Activated CD4-positive, alpha-beta T cell treated with anti-CD3 and anti-CD28 coated beads, Interleukin-2, amount 10 ng/mL, durations not matched to agents 24 days and 14 days (primary cell): ENCODE data around the gene ZSWIM3. TPM values are rescaled to one million over a fixed set of nuclear protein-coding genes. Genes with fewer than 3 reads are reported as not detected.

Source experiments
- DNase-seq: peaks from one replicate; pipeline ENCODE4 v3.0.0; 2022
- H3K27ac Mint-ChIP-seq: one replicate; pipeline ENCODE4 v1.8.0; 2022; ENCODE audit warnings: mild to moderate bottlenecking, mixed read lengths
- H3K27me3 Mint-ChIP-seq: one replicate; pipeline ENCODE4 v1.8.0; 2022; ENCODE audit warnings: mixed read lengths
- H3K36me3 Mint-ChIP-seq: one replicate; pipeline ENCODE4 v1.8.0; 2022; ENCODE audit warnings: low read depth, mild to moderate bottlenecking, mixed read lengths
- H3K4me1 Mint-ChIP-seq: one replicate; pipeline ENCODE4 v1.8.0; 2021; ENCODE audit warnings: mixed read lengths
- H3K4me3 Mint-ChIP-seq: one replicate; pipeline ENCODE4 v1.8.0; 2022; ENCODE audit warnings: mild to moderate bottlenecking, moderate library complexity, mixed read lengths
- H3K9me3 Mint-ChIP-seq: one replicate; pipeline ENCODE4 v1.8.0; 2021; ENCODE audit warnings: mixed read lengths
- intact Hi-C: fragments of 100-400 bp; cut with micrococcal nuclease; formaldehyde crosslinking; loops from one replicate; pipeline ENCODE4 v1.15.1; 2023
- total RNA-seq: library from RNA; stranded (reverse); gene quantifications from 2 replicates; pipeline ENCODE4 v1.2.3, GENCODE V29; 2022

ZSWIM3 gene
- total RNA-seq, 1 donor from 2014 or later: 5.5 TPM

GRCh38 chr20:45921337-45922189, 64.1 kb downstream of the ZSWIM3 start:
- Mint-ChIP-seq H3K36me3 (no peaks in the 10 kb centered on the region), H3K9me3 (no peaks in the 10 kb centered on the region), H3K27me3 (peaks cover 19% of the 10 kb centered on the region), H3K4me3 (no peak overlapping the region), H3K27ac (no peak overlapping the region), H3K4me1 (peaks cover 5% of the 10 kb centered on the region)
- no peak for DNase-seq
- intact Hi-C loops: no loop called here

- Mint-ChIP-seq H3K4me1 (peaks cover 5% of the 10 kb centered on the region), H3K9me3 (no peaks in the 10 kb centered on the region), H3K36me3 (no peaks in the 10 kb centered on the region), H3K27ac (peak overlapping the region; percentile 18), H3K27me3 (peaks cover 16% of the 10 kb centered on the region), H3K4me3 (no peak overlapping the region)
- intact Hi-C loops: no loop called here
- no peak for DNase-seq
Observed at GRCh38 chr20:45924391-45925261, 67.2 kb downstream of the ZSWIM3 start.

- no peak overlapping the region for H3K4me3 Mint-ChIP-seq
- no peaks in the 10 kb centered on the region for H3K9me3 Mint-ChIP-seq
- intact Hi-C loops: no loop called here
- no peak overlapping the region for H3K27ac Mint-ChIP-seq
- DNase-seq: no peak
- no peaks in the 10 kb centered on the region for H3K36me3 Mint-ChIP-seq
- H3K4me1 Mint-ChIP-seq: peaks cover 5% of the 10 kb centered on the region
- H3K27me3 Mint-ChIP-seq: peaks cover 14% of the 10 kb centered on the region
Observed at GRCh38 chr20:45925821-45926506, 68.5 kb downstream of the ZSWIM3 start.

GRCh38 chr20:45926731-45927070, 69.3 kb downstream of the ZSWIM3 start:
- Mint-ChIP-seq H3K4me1 (peaks cover 3% of the 10 kb centered on the region), H3K36me3 (no peaks in the 10 kb centered on the region), H3K27me3 (peaks cover 9% of the 10 kb centered on the region), H3K4me3 (no peak overlapping the region), H3K9me3 (no peaks in the 10 kb centered on the region), H3K27ac (no peak overlapping the region)
- no peak for DNase-seq
- intact Hi-C loops: no loop called here

- Mint-ChIP-seq H3K4me3 (no peak overlapping the region), H3K9me3 (no peaks in the 10 kb centered on the region), H3K4me1 (peaks cover 2% of the 10 kb centered on the region), H3K27ac (no peak overlapping the region), H3K36me3 (no peaks in the 10 kb centered on the region), H3K27me3 (peaks cover 7% of the 10 kb centered on the region)
- intact Hi-C loops: no loop called here
- DNase-seq: no peak
Observed at GRCh38 chr20:45927071-45927878, 69.9 kb downstream of the ZSWIM3 start.

Other genes with a start within 250 kb of the ZSWIM3 start
- gene WFDC10A, start 227.9 kb upstream of the ZSWIM3 start, total RNA-seq: not detected in 2 replicates
- gene WFDC9, start 226.3 kb upstream of the ZSWIM3 start, total RNA-seq: not detected in 2 replicates
- not detected in 2 replicates for gene WFDC11, start 187.4 kb upstream of the ZSWIM3 start, total RNA-seq
- not detected in 2 replicates for gene WFDC13, start 155.6 kb upstream of the ZSWIM3 start, total RNA-seq
- not detected in 2 replicates for gene WFDC10B, start 152.6 kb upstream of the ZSWIM3 start, total RNA-seq
- not detected in 2 replicates for gene SPINT4, start 135.3 kb upstream of the ZSWIM3 start, total RNA-seq
- gene WFDC3, start 65.7 kb upstream of the ZSWIM3 start, total RNA-seq: not detected in 2 replicates
- gene DNTTIP1, start 65.7 kb upstream of the ZSWIM3 start, total RNA-seq: 31.9 and 35.3 TPM in 2 replicates
- gene UBE2C, start 45.0 kb upstream of the ZSWIM3 start, total RNA-seq: 113 and 115 TPM in 2 replicates
- gene TNNC2, start 30.3 kb upstream of the ZSWIM3 start, total RNA-seq: not detected in 2 replicates
- gene SNX21, start 23.8 kb upstream of the ZSWIM3 start, total RNA-seq: 0.47 and 0.89 TPM in 2 replicates
- 27.6 and 28.5 TPM in 2 replicates for gene ACOT8, start 222 bp upstream of the ZSWIM3 start, total RNA-seq
- 9.4 and 10.4 TPM in 2 replicates for gene ZSWIM1, start 23.6 kb downstream of the ZSWIM3 start, total RNA-seq
- gene SPATA25, start 30.0 kb downstream of the ZSWIM3 start, total RNA-seq: 0.47 and 1.8 TPM in 2 replicates
- 2.0 and 2.4 TPM in 2 replicates for gene NEURL2, start 33.6 kb downstream of the ZSWIM3 start, total RNA-seq
- 48.7 and 50.8 TPM in 2 replicates for gene CTSA, start 33.7 kb downstream of the ZSWIM3 start, total RNA-seq
- 3.2 and 4.0 TPM in 2 replicates for gene PLTP, start 54.5 kb downstream of the ZSWIM3 start, total RNA-seq
- gene PCIF1, start 77.1 kb downstream of the ZSWIM3 start, total RNA-seq: 26.1 and 27.8 TPM in 2 replicates
- 37.5 and 39.5 TPM in 2 replicates for gene ZNF335, start 114.6 kb downstream of the ZSWIM3 start, total RNA-seq
- 0.19 and 0.28 TPM in 2 replicates for gene MMP9, start 151.3 kb downstream of the ZSWIM3 start, total RNA-seq
- gene SLC12A5, start 171.6 kb downstream of the ZSWIM3 start, total RNA-seq: not detected in 2 replicates
- 27.6 and 30.3 TPM in 2 replicates for gene NCOA5, start 232.3 kb downstream of the ZSWIM3 start, total RNA-seq